Mammary epithelial cell (primary cell): ENCODE results near the gene UQCRC1.

Experiments
- EZH2 ChIP-seq: IDR thresholded peaks from 2 replicates; pipeline ENCODE4 v1.6.1; 2012; ENCODE audit warnings: low read length, inconsistent platforms, borderline replicate concordance
- TF ChIP-seq, protein P1 (sequence below), 2 donors: IDR thresholded peaks in 1 of 2; conservative IDR thresholded peaks in 1 of 2; 2 replicates each; pipeline ENCODE4 v1.5.1; 2011 to 2012; ENCODE audit warnings: inconsistent platforms in 2 of 2, low read length in 2 of 2, mild to moderate bottlenecking in 2 of 2, control low read depth in 1 of 2, low read depth in 1 of 2; ENCODE audit not compliant: insufficient read depth in 1 of 2; ENCODE audit errors: extremely low read depth in 1 of 2

DNA sequence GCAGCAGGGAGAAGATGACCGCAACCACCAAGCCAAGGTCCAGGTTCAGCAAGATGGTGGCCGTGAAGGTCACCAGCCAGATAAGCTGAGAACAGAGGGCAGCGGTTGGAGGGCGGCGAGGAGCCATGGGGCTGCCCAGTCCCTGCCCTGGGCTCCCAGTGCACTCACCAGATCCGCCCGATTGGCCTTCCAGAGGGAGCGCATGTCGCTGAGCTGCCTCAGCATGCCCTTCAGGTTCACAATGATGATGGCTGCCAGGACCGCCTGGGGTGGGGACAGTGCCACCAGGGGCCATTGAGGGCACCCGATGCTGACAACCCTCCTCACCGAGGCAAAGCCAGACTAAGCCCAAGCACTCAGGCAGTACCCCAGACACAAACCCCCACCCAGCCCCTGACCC, 20.4 kb upstream of the UQCRC1 start:
- TF ChIP-seq, protein P1, sequence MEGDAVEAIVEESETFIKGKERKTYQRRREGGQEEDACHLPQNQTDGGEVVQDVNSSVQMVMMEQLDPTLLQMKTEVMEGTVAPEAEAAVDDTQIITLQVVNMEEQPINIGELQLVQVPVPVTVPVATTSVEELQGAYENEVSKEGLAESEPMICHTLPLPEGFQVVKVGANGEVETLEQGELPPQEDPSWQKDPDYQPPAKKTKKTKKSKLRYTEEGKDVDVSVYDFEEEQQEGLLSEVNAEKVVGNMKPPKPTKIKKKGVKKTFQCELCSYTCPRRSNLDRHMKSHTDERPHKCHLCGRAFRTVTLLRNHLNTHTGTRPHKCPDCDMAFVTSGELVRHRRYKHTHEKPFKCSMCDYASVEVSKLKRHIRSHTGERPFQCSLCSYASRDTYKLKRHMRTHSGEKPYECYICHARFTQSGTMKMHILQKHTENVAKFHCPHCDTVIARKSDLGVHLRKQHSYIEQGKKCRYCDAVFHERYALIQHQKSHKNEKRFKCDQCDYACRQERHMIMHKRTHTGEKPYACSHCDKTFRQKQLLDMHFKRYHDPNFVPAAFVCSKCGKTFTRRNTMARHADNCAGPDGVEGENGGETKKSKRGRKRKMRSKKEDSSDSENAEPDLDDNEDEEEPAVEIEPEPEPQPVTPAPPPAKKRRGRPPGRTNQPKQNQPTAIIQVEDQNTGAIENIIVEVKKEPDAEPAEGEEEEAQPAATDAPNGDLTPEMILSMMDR (conservative IDR thresholded peaks at IDR 0.05 in 1 of 2, IDR thresholded peaks at IDR 0.05 in 1 of 2; ENCODE audit: extremely low read depth in 1 of 2, insufficient read depth in 1 of 2, low read depth in 1 of 2, low read length in 2 of 2): no peak
- no peak for TF ChIP-seq EZH2
